Kidney (tissue), 14 donors: ENCODE results near the gene TMA7. TPM values are rescaled to one million over a fixed set of nuclear protein-coding genes. Genes with fewer than 3 reads are reported as not detected.

ENCODE experiments used
- DNase-seq, 5 donors: peaks; one replicate each; pipeline ENCODE4 v3.0.0-alpha.2; 2013 to 2020
- FAIRE-seq: peaks from 2 replicates; lab custom pipeline; 2012; peaks lifted over from hg19 to GRCh38; lab: Jason Lieb, UNC
- H3K27ac ChIP-seq, 2 donors: one replicate each; pipeline ENCODE4 v1.7.0; 2013; ENCODE audit warnings: low read depth in 2 of 2, low read length in 2 of 2, inconsistent platforms in 1 of 2
- H3K27me3 ChIP-seq: one replicate; pipeline ENCODE4 v1.7.1; 2013; ENCODE audit warnings: low read length, inconsistent platforms; ENCODE audit not compliant: control insufficient read depth, insufficient read depth
- H3K36me3 ChIP-seq, 3 donors: one replicate each; pipeline versions ENCODE4 v1.7.0 to v1.7.1; 2013; ENCODE audit warnings: low read length in 3 of 3, control low read depth in 1 of 3, inconsistent platforms in 1 of 3; ENCODE audit not compliant: insufficient read depth in 3 of 3, control insufficient read depth in 2 of 3
- H3K4me1 ChIP-seq, 3 donors: one replicate each; pipeline versions ENCODE4 v1.7.0 to v1.7.1; 2013; ENCODE audit warnings: low read length in 3 of 3, inconsistent platforms in 1 of 3, low read depth in 1 of 3; ENCODE audit not compliant: control insufficient read depth in 2 of 3, insufficient read depth in 2 of 3
- H3K4me3 ChIP-seq, 3 donors: one replicate each; pipeline versions ENCODE4 v1.7.0 to v1.8.1; 2013; ENCODE audit warnings: low read length in 3 of 3, control low read depth in 1 of 3, inconsistent platforms in 1 of 3
- H3K9ac ChIP-seq, 3 donors: one replicate each; pipeline versions ENCODE4 v1.7.0 to v1.7.1; 2013; ENCODE audit warnings: low read length in 3 of 3, control low read depth in 1 of 3, inconsistent platforms in 1 of 3
- H3K9me3 ChIP-seq, 3 donors: one replicate each; pipeline versions ENCODE4 v1.7.0 to v1.7.1; 2013; ENCODE audit warnings: low read length in 3 of 3, control low read depth in 1 of 3, inconsistent platforms in 1 of 3; ENCODE audit not compliant: control insufficient read depth in 2 of 3, insufficient read depth in 1 of 3
- CTCF ChIP-seq: IDR thresholded peaks from 3 replicates; pipeline ENCODE4 v1.5.1; 2012; ENCODE audit warnings: mild to moderate bottlenecking, moderate library complexity, borderline replicate concordance; ENCODE audit not compliant: insufficient read depth; ENCODE audit errors: extremely low read depth
- intact Hi-C: fragments of 100-400 bp; cut with DNase I; formaldehyde crosslinking; loops from one replicate; pipeline ENCODE4 v1.11.1; 2022
- polyA plus RNA-seq: library from polyadenylated mRNA; stranded (reverse); fragments of 350-450 nt; fragmentation: Illumina TruSeq; extraction: RNeasy Lipid Tissue Mini Kit (QIAGEN cat#74804); gene quantifications from one replicate; pipeline ENCODE4 v1.2.3, GENCODE V29; 2014; ENCODE audit warnings: low read depth, low replicate concordance; ENCODE audit not compliant: insufficient read depth
- total RNA-seq: library from RNA; stranded (reverse); fragmentation: NEBNext Ultra II Directional; extraction: Animal tissue kit (Norgen Biotek cat#: 25700); gene quantifications from one replicate; pipeline ENCODE4 v1.2.1, GENCODE V29; 2021
- donor health status: control.
- donor health status: control.
- donor health status: control.
- donor health status: control.
- donor health status: control.
- donor health status: DM: yes; HTN: yes; CAD: no.
- donor health status: Normal renal cell carcinoma (clear cell type).

The TMA7 gene
- total and polyA plus RNA-seq, 2 donors from 2014 or later = 195 to 631 TPM

GRCh38 chr3:48464713-48465221 is 24.7 kb downstream of the TMA7 start:
- H3K4me3 ChIP-seq = no peak overlapping the region
- FAIRE-seq (no peak), DNase-seq (peak in 2 of 5 donors; percentile 70 to 79)
- H3K36me3 ChIP-seq = peaks cover 0 to 25% (median 16%) of the 10 kb centered on the region in 3 donors
- H3K27me3 ChIP-seq = no peaks in the 10 kb centered on the region
- H3K27ac ChIP-seq = peak overlapping the region; percentile 89 to 100
- peaks cover 0 to 36% (median 23%) of the 10 kb centered on the region in 3 donors for H3K4me1 ChIP-seq
- intact Hi-C loops = loop anchor here (5.0 kb wide), 2 partner anchors 38 to 83 kb away; partner anchors contain the start of gene SHISA5
- no peak for TF ChIP-seq CTCF
- no peaks in the 10 kb centered on the region for H3K9me3 ChIP-seq
- peak overlapping the region in 1 of 3 donors; percentile 80 for H3K9ac ChIP-seq

GRCh38 chr3:48465237-48465530 is 25.1 kb downstream of the TMA7 start:
- TF ChIP-seq CTCF = no peak
- no peaks in the 10 kb centered on the region for H3K9me3 ChIP-seq
- no peaks in the 10 kb centered on the region for H3K27me3 ChIP-seq
- no peak overlapping the region for H3K4me3 ChIP-seq
- peaks cover 0 to 39% (median 23%) of the 10 kb centered on the region in 3 donors for H3K4me1 ChIP-seq
- FAIRE-seq (no peak), DNase-seq (no peak)
- H3K9ac ChIP-seq = peak overlapping the region in 2 of 3 donors; percentile 54 to 80
- H3K36me3 ChIP-seq = peaks cover 0 to 21% (median 13%) of the 10 kb centered on the region in 3 donors
- intact Hi-C loops = loop anchor here (5.0 kb wide), 1 partner anchor 37 kb away; the partner anchor contains the start of gene SHISA5
- H3K27ac ChIP-seq = peak overlapping the region; percentile 89 to 100

- DNase-seq (peak; percentile 98 to 100 (median 99)), FAIRE-seq (peak; percentile 99)
- Histone ChIP-seq H3K27me3 (no peaks in the 10 kb centered on the region), H3K36me3 (peaks cover 0 to 15% (median 9%) of the 10 kb centered on the region in 3 donors), H3K9me3 (no peaks in the 10 kb centered on the region), H3K4me3 (peak overlapping the region; percentile 45 to 84 (median 80)), H3K4me1 (peaks cover 0 to 43% (median 23%) of the 10 kb centered on the region in 3 donors), H3K9ac (peak overlapping the region; percentile 20 to 88 (median 80)), H3K27ac (peak overlapping the region; percentile 99 to 100)
- intact Hi-C loops = loop anchor here (5.0 kb wide), 1 partner anchor 37 kb away; the partner anchor contains the start of gene SHISA5
- peak; percentile 92 for TF ChIP-seq CTCF
Measured at GRCh38 chr3:48465531-48466378, 25.7 kb downstream of the TMA7 start.
